Fibroblast of the conjunctiva (primary cell): Measurements from ENCODE around the gene PSAT1.
"Not testable (repeated sequence)": the region's sequence is repeated elsewhere in the genome, so short reads cannot be mapped to it uniquely, and the experiment has no call there.

ENCODE experiments used
- DNase-seq: peaks from one replicate; pipeline ENCODE4 v3.0.0-alpha.2; 2010; ENCODE audit warnings: low read depth

PSAT1 gene

DNA sequence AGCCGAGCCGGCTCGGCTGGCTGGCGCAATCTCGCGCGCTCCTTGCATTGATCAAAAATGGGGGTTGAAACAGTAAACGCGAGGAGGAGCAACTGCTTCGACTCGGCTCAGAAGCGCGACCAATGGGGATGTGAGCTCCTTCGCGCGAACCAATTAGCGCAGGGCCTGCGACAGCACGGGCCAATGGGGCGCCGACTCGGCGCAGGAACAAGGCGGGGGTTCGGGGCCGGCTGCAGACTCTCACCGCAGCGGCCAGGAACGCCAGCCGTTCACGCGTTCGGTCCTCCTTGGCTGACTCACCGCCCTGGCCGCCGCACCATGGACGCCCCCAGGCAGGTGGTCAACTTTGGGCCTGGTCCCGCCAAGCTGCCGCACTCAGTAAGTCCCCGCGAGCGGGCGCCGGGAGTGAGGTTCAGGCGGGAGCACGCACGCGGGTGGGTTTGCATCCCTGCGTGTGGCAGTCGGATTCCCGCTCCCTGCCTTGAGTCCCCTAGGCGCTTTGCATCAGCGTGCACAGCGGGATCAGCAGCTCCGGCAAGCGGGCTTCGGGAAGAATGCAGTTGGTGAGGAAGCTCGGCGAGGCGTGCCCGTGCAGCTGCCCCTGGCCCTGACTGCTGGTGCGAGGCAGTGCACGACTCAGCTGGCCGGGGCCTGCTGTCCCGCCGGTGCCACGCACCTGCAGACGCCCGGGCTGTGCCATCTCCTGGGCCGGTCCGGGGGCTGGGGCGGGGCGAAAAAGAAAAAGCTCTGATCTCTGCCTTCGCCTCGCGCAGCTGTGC is at the start of gene PSAT1:
TSS of gene PSAT1 (plus strand) at position 233 of the 779 bp plus-strand sequence. CDS start at position 319, 86 bp downstream.
- peak; percentile 97 for DNase-seq

DNA sequence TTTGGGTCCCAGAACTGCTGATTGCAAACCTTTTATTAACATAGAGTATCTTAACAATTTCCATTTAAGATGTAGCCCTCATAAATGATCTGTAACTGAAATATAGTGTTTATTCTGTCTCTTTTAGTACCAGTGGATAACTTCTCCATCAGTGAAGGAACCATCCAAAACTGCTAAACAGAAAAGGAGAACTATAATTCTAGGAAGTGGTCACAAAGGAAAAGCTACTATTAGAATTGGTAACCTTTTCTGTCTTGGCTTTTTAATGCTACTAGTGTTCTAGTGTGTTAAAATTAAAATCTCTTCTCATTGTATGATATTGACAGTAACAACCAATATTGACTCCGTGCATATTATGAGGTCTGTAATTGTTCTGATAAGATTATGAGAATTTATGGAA is 48.3 kb upstream of the PSAT1 start:
- DNase-seq, result no peak

DNA sequence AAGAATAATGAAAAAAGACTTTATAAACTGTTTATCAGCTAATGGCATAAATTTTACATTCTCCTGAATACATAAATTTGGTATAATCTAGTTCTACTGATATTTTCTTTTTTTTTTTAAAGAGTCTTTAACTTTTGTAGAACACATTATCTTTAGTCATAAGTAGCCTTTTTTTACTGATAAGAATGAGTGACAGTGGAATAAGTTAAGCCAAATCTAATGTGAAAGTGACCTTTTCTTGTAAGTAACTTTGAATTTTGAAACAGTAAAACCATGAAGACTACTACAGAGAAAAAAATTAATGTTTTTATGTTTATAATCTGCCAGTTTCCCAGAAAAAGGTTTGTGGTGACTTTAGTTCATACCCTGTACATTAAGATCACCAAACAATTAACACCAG is 47.4 kb upstream of the PSAT1 start:
- DNase-seq, result no peak

DNA sequence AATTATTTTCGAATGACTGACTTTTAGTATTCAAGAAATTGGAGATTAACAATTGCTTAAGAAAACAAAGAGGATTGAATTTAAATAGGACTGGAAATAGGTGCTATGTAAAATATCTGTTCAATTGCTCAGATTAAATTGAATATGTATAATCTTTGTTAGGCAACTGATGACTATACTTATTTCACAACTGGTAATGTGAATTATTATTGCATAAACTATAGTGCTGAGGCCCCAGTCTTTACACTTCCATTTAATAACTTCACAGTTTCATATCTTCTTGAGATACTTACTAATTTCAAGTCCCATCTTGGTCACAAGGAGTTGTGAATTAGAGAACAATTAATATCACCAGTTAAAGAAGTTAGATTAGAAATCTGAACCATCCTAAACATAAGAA is 44.3 kb upstream of the PSAT1 start:
- no peak for DNase-seq

DNA sequence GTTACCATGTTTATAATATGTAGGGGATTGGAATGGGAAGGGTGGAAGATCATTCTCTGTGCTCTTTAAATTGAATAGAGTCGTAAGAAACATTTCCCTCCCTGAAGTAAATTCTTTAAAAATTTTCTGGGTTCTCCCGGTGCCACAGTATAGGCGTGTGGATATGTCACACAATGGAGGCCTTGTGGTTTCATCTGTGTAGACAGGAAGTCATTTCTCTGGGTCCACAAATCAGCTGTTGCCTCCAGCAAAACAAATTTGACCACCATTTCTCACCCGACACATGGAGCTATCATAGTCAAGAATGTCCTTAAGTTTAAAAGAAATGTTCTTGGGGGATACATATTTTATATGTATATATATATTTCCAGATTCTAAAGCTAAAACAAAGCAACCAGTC is 43.6 kb upstream of the PSAT1 start:
- no peak for DNase-seq

DNA sequence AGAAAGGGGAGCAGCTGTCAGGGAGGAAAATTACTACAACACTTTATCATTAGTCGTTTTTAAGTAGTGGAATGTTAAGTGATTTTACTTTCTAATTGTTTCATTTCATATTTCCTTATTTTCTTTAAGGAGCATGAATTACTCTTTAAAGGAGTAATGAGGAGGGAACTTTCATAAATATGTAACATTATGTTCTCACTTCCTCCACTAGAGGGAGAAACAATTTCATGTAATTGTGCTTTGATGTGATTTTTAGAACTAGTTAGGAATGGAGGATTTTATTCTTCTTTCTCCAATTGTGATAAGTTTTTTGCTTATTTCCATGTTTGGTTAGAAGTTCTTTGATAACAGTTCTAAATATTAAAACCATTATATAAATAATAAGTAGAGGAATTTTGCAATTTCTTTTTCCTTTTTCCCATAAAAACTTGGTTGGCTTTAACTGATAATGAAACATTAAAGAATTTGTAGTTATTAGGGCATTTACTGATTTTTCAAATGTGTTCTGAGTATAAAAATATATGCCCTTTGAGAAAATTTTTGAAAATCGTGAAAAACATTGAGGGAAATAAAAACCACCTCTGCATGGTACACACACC is 35.4 kb upstream of the PSAT1 start:
- peak; percentile 27 for DNase-seq

DNA sequence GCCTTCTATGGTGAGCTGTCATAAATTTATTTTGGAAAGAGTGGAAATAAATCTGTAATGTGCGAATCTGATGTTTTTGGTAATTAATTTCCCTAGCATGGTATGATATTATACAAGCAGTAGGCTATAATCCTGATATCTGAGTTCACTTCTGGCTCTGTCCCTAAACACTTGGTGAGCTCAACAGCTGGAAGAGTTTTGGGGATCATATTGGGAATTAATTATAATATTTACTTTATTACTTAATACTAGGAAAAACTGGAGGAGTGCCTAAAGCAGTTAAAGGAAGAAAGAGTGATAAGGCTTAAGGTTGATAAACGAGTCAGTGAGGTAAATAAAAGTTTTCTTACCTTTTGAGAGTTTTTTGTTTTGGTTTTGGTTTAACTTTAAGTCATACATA is 34.3 kb upstream of the PSAT1 start:
- no peak for DNase-seq

DNA sequence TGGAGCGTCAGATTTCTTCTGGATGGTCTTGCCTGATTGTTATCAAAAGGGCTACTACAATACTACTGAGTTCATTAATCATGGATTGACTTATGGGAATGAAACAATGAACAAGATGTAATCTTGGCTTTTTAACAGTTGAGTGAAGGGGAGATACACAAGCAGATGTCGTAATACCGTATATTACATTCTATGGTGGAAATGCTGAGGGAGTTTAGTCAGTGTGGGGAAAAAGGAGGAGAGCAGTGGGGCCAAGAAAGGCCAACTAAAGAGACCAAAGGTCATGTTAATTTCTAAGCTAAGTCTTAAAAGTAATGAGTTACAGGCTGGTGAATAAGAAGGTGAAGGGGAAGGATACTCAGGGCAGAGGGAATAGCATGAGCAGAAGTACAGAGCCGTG is 29.0 kb upstream of the PSAT1 start:
- no peak for DNase-seq

DNA sequence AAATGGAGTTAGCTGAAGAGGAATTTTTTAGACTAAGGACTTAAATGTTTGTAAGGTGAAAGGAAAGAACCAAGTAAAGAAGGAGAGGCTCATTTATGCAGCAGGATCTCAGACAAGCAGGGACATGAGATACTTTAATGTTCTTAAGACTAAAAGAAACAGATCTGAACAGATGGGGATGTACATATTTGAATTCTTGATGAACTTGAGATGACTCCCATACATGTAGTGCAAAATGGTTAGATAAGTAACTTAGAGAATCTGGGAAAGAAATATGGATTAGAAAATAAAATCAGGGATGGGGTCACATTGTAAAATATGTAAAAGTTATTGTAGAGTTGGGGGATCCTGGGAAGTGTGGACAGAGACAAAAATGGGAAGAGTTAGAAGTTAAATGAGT is 27.1 kb upstream of the PSAT1 start:
- no peak for DNase-seq

DNA sequence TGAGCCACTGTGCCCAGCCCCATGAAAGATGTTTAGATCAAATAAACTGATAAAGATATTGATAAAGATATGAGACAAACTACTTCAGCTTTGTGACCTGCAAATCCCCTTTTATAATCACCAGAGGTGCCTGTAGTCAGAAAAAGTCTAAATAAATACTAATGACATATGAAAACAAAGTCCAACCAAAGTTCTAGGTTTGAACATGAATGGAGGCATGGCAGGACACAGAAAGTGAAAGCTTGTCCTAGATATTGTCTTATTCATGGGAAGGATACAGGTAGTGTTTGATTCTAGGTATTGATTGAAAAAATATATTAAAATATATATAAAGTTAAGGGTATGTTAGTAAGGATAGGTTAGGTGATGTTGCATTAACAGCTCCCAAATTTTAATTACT is 24.6 kb upstream of the PSAT1 start:
- DNase-seq, result no peak

DNA sequence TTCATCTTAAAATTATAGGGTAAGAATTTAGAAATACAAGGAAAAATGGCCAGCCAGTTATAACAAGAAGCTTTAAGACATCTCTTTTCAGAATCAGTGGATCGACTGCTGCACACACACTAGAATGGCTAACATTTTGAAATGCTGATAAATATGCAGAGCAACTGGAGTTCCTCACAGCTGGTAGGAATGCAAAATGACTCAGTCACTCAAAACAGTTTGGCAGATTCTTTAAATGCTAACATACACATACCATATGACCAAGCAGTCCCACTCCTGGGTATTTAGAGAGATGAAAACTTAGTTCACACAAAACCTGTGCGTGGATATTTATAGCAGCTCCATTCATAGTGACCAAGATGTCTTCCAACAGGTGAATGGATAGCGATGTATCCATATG is 23.2 kb upstream of the PSAT1 start:
- no peak for DNase-seq

DNA sequence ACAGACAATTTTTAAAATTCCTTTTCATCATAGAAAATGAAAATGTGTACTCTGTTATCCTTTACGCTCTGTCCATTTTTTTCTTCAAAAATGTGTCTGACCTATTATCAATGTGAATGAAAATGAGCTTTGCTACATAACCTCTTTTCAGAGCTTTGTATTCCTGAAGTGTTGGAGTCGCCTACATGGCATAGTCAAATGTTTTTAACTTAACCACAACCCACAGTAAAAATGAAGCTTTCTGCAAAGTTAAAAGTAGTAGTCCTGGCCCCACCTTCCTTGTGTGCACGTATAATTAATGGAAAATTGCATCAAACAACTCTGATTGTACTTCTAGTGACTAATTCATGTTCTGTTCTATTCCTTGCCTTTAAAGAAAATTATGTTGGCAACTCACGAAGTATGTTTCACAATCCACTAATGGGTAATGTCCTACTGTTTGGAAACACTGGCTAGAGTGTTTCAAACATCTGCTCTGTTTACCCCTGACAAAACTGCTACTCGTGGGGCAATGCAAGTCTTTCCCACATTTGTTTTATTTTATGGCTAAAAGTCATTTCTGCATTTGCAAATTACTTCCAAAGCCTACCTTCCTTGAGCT is 18.6 kb upstream of the PSAT1 start:
- peak; percentile 69 for DNase-seq

DNA sequence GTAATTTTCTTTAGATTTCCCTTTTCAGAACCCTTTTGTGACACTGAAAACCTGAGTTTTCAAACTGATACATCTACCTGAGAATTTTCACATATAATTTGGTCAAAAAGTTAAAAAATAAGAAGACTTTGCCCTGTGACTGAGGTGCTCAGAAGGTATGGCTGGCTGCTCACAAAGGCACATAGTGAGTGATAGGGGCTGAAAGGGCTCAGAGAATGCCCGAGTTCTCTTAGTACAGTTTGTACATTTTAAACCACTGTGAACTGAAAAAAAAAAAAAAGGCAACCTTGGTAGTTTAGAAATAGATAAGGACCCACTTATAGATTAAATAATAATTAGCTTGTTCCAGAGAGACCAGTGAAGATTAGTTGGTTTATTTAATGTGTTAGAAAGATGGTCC is 18.1 kb upstream of the PSAT1 start:
- no peak for DNase-seq

DNA sequence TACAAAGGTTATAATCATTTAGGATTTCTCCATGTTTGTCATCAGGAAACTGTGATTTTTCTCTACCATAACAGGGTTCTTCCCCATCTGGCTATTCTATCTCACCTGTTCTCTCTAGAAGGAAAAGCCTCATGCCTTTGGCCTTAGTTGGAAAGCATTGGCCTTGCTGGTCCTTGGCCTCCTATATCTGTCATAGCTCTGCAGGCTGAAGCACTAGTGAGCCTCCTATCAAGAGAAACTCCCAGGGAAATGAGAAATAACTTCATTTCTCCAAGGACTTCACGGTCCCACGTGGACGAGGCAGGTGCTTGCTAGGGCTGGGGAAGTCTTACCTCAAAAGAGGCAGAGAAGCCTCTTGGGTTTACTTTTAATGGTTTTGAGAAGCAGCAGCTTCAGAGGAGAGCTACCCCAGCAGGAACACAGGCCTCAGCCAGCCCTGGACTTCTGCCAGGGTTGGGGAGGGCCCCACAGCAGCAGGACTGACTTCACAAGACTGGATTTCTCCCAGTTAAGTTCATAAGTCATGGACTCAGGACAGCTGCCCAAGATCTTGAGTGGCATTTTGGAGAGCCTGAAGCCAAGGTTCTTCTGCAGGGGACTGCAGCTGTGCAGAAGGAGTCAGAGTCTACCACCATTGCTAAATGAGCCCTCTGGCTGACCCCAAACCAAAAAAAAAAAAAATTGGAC is 15.8 kb upstream of the PSAT1 start:
- DNase-seq, result peak; percentile 94

DNA sequence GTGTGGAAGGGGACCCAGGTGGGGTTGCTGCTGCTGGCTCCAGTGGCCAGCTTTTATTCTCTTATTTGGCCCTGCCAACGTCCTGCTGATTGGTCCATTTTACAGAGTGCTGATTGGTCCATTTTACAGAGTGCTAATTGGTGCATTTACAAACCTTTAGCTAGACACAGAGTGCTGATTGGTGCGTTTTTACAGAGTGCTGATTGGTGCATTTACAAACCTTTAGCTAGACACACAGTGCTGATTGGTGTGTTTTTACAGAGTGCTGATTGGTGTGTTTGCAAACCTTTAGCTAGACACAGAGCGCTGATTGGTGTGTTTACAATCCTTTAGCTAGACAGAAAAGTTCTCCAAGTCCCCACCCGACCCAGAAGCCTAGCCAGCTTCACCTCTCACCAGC is 12.7 kb upstream of the PSAT1 start:
- DNase-seq, result not testable (repeated sequence)

DNA sequence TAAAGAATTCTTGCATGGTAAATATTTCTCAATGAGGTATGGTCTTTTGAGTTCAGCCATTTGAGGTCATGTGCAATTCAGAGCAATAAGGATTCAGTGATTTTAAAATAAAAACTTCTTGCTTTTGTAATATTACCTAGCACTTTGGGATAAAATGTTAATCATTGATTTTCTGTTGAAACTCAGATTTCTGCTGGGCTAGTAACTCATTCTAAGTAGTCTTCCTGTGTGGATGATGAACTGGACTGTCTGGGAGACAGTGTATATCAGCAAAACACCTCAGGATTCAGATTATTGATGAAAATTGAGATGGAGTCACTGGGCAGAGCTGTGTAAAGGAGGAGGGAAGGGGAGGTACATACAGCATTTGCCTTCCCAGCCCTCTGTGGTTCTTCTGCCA is 10.8 kb upstream of the PSAT1 start:
- DNase-seq, result no peak

DNA sequence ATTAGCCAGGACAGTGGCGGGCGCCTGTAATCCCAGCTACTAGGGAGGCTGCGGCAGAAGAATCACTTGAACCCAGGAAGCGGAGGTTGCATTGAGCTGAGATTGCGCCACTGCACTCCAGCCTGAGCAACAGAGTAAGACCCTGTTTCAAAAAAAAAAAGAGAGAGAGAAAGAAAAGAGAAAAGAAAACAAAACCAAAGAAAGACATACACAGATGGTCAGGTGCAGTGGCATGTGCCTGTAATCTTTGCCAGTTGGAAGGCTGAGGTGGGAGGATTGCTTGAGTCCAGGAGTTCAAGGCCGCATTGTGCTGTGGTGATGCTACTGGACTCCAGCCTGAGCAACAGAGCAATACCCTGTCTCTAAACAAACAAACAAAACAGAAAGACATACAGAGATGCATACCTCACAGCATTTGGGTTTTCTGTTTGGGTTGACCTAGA is 10.0 kb upstream of the PSAT1 start:
- no peak for DNase-seq

DNA sequence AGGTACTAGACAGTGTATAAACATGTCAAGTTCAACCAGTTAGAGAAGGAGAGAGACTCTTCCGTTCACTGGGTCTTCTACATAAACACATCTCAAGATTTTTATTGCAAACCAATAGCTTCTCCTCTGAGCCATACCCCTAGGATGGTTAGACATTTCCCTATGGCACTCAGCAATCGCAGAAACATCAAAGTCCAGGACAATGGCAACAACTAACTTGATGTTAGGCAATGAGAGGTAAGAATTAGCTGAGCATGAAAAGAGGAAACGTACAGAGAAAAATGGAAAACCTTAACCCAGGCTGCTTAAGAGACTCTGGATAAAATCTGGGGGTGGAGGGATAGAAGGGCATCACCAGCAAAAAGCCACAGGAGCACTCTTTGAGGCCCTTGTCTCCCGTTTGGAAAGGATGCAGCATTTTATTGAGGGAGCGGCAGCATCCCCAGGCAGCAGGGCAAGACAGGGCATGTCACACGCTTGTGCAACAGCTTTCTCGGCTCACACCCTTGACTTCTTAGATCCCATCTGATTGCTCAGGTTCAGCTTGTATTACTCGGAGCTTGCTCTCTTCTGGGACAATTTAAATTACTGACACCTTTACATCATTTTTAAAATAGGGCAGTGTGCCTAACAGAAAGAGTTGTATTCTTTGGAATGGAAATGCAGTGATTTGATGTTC is 8.6 kb upstream of the PSAT1 start:
- no peak for DNase-seq

DNA sequence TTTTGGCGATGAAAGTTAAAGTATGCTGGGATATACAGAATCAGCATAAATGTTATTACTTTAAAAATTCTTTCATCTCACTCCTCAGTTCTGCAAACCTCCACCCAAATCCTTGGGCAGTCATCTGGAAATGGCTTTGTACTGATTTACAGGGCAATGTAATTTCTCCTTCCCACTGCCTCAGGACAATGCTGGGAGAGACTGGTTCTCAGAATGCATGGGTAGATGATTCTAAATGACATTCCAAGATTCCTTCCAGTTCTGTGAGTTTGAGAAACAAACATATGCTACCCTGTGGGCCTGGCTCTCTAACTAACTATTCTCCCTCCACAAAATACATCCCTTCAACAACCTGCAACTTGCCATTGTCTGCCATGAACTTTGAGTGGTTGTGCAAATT is 7.5 kb upstream of the PSAT1 start:
- no peak for DNase-seq

DNA sequence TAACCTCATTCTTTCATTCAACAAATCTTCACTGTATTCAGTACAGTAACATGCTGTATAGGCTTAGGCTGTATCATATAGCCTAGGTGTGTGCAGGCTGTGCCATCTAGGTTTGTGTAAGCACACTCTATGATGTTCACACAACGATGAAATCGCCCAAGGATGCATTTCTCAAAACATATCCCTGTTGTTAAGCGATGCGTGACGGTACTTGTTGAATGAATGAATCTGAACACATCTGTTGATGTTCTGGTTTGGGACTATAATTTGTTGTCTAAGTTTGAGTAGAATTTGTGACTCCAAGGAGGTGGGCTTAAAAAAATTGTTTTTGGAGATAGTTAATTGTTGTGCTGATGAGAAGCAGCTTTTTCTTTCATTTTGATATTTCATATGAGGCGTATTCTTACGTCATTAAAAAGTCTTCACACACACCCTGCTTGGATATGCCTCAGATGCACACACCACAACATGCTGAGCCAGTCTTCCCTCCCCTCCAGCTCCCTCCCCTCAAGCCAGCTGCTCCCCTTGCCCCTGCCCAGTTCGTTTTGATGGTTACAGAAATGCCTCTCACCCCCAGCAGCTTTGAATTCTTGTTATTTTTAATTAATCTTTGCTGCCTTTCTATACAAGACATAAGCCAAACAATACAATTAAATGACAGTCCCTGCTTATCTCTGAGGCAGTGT is 5.5 kb upstream of the PSAT1 start:
- no peak for DNase-seq

DNA sequence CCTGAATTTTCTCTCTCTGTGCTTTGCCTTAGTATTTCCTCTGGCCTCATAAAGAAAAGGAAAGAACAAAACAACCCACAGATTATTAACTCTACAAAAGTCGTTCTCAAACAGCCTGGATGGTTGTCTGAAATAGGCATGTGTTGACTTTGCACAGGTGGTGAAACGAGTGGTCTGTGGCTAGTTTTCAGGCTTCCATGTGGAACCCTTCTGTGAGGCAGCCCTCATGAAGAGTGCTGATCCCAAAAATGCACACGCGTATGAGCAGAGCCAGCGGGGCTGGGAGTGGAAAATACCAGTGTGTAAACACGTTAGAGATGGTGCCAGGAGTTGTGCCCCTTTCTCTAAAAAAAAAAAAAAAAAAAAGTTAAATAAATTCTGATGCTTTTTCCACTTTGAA is 4.9 kb upstream of the PSAT1 start:
- DNase-seq, result no peak
